GM12872 (cell line): Measurements from ENCODE around the gene POU2F1.

Experiments
- TF ChIP-seq, protein P1 (sequence below): IDR thresholded peaks from 3 replicates; pipeline ENCODE4 v1.5.1; 2011; ENCODE audit warnings: low read depth, mild to moderate bottlenecking, low read length, moderate library complexity; ENCODE audit not compliant: insufficient read depth

POU2F1 gene

DNA sequence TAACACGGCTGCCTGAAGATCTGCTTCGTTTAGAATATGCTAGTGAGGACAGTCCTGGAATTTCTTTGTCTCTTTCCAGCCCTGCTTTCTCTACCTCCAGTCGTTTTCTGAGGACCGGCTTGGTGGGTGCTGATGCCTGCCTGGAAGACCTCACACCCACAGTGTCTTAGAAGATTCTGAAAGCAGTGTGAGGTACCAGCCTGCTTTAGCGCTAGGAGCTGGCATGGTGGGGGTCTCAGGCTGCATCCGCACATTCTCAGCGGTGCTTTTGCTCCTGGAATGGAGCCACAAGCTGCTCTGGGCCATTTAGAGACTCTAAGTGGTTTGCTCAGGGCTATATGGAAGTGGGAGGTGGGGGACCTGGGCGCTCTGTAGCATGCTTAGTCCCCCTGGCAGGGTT is 236.2 kb downstream of the POU2F1 start:
- TF ChIP-seq, protein P1, sequence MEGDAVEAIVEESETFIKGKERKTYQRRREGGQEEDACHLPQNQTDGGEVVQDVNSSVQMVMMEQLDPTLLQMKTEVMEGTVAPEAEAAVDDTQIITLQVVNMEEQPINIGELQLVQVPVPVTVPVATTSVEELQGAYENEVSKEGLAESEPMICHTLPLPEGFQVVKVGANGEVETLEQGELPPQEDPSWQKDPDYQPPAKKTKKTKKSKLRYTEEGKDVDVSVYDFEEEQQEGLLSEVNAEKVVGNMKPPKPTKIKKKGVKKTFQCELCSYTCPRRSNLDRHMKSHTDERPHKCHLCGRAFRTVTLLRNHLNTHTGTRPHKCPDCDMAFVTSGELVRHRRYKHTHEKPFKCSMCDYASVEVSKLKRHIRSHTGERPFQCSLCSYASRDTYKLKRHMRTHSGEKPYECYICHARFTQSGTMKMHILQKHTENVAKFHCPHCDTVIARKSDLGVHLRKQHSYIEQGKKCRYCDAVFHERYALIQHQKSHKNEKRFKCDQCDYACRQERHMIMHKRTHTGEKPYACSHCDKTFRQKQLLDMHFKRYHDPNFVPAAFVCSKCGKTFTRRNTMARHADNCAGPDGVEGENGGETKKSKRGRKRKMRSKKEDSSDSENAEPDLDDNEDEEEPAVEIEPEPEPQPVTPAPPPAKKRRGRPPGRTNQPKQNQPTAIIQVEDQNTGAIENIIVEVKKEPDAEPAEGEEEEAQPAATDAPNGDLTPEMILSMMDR = no peak

DNA sequence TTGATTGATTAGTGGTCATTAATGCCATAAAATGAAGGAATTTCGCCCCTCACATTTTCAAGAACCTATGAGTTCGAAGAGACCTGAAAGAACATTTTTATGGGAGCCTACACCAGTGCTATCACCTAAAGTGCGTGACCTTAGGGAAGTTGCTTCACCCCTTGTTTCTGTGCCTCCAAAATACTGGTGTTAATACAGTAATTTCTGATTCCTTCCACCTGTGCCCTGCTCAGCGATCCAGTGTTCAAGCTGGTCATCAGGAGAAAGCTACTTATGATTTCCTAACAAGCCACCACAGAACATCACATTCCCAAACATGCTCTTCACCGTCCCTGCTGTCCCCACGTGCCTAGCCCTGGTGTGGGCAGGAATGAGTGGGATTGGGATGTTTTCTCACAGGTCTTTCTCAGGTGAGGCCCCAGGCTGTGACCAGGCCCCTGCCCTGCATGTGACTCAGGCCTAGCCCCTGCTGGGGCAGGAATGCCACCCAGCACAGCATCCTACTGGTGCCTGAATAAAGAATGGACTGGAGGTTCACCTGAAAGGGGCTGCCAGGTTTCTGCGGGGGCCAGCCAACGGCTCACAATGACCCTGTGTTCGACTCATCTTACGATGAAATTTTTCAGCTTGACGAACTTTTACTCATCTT is 237.4 kb downstream of the POU2F1 start:
- TF ChIP-seq, protein P1 = no peak

DNA sequence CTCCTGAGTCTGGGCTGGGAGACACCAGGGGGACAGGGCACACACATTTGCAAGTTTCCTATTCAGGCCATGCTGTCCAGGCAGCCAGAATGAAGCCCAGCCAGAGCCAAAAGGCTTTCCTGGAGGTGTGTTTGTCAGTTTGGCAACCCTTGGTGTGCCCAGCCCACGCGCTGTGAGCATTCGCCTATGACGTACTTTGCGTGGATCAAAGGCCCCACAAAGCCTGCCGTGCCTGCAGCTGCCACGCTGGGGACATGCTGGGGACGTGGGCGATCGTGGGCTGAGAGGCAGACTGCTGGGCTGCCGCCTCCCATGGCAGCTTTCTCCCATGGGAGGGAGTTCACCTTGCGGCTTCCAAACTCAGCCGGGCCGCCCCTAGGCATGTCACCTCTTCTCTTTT is 240.2 kb downstream of the POU2F1 start:
- TF ChIP-seq, protein P1 = no peak

DNA sequence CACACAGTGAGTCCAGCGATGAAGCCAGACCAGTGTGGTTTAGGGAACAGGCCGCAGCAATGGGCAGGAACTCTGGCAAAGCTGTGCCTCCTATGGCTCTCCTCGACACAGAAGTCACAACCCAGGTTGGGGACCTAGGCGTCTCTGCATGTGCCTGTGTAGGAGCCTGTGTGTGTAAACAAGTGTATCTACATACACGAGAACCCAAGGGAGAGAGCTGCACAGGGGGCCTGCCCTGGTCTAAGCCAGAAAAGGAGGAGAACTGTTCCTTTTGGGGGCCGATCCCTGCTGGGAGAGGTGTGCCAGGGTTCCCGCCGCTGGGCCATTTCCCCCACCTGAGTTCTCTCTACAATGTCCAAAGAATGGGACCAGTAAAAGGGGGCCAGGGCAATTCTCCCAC is 241.7 kb downstream of the POU2F1 start:
- TF ChIP-seq, protein P1 = no peak

DNA sequence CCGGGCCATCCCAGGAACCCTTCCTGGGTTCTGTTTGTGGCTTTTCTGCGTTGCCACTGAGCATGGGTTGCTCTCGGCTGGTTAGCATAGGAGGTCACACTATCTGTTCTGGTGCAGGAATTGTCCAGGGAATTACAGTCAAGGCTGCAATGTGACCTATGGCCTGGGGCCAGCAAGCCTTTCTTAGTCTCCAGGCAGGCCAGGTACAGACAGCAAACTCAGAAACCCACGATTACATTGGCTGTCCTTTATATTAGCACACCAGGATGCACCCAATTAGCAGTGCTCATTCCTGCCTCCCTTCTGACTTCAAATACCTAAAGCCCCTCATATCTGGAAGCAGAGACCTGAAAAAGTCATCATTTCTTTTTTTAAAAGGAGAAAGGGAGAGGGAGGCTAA is 242.4 kb downstream of the POU2F1 start:
- TF ChIP-seq, protein P1 = no peak

DNA sequence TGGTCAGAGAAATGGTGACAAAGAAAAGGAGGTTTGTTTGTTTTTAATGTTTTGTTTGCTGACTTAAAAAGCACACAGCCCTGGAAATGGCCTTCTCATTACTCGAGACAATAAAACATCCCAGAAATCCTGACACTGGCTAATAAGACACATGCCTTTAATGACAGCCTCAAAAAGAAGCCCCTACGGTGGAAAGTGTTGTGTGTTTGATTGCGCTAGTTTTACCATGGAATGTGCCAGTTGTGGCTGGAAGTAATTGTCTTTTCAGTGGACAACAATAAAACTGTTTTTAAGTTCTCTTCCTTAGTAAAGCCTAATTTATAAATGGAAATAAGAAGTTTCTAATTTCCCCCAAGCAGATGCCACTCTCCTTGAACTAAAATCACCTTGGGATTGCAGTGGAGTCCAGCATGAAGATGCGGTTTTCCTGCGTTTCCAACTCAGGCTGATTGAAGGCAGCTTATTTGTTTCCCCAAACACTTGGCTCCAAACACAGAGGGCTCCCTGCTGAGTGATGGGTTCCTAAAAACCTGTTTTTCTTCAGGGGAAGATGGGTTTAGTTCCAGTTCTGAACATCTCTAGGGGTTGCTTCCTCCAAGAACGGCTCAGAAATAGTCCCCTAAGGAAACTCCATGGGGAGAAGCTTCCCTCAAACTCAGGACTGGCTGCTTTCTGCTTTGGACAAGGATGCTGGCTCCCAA is 243.3 kb downstream of the POU2F1 start:
- TF ChIP-seq, protein P1 = no peak

DNA sequence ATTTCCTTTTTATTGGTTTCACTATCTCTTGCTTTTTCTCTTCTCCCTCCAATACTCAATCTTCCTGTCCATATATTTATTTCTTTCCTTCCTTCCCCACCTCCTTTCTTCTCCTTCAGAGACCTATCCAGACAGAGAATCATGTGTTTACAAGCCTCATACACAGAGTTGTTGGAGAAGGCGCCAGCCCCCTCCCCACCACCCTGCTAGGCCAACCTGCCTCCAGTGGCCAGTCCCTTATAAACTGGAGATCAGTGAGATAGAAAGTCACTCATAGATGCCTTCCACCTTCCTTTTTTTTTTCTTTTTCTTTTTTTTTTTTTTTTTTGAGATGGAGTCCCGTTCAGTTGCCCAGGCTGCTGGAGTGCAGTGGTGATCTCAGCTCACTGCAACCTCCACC is 244.3 kb downstream of the POU2F1 start:
- TF ChIP-seq, protein P1 = no peak
